ENCODE data around the gene CDC42.

Gene CDC42

DNA sequence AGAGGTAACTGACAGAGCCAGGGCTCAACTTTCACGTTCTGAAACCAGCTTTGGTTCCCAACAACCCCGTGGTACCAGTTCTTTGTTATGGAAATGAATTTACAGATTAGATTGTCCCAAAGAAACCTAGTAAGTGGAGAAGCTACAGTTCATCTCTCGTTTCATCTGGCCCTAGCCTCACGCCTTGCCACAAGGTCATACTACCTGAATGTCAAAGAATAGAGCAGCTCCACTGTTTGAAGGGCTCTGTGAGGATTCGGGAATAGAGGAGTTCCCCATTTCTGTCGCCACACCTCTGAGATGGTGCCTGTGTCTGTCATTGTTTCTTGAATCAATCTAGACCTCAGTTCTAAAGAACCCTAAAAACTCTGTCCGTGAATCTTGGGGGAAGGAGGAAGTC is 15.0 kb upstream of the CDC42 start:
- no peak for DNase-seq (ENCODE audit: low read depth)

DNA sequence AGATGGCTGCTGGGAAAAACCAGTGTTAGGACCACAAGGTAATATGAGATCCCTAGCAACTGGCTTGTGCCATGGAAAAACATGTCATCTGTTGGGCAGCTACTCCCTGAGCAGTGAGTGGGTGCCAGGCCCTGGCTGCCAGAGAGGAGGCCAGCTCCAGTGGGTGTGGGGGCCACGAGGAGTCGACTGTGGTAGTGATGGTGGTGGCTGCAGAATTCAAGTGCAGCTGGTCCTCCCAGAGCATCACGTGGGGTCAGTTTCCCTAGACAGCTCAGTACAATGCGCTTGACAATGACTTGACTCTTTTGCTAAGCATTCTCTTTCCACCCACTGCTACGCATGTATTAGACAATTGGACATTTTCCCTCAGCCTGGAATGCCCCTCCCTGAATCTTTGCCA is 14.5 kb upstream of the CDC42 start:
- DNase-seq (ENCODE audit: low read depth) = no peak

DNA sequence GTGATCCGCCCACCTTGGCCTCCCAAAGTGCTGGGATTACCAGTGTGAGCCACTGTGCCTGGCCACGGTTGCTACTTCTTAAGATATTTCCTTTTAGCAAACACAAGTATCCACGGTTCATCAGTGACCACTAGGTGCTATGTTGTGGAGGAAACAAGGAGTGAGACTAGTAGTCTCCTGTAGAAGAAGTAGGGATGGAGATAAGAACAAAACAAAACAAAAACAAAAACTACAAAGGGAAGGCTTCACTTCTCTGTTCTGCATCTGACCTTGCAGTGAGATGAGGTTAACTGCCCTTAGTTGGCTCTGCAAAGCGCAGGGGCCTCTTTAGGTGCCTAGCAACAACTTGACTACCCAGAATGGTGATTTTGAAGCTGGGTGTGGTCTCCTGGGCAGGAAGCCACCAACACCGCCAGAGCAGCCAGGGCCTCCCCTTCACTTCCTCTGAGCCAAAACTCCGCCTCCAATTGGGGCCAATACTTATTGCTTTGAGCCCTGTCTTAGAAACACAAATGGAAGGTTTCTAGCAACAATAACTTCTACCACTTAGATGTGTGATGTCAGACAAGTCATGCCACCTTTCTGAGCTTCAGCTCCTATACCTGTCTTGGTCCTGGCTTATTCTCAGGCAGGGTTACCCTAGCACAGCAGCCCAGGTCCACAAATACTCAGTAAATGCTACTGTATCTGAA is 12.8 kb upstream of the CDC42 start:
- peak; percentile 65 for DNase-seq (ENCODE audit: low read depth)

DNA sequence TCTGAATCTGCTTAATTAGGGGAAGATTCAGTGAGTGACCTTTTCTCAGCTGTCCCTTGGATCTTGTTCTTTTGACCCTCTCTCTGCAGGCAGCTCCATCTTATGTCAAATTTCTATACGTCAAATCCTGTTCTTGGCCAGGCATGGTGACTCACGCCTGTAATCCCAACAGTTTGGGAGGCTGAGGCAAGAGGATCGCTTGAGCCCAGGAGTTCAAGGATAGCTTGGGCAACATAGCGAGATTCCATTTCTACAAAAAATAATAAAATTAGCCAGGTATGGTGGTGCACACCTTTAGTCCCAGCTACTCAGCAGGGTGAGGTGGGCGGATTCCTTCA is 12.3 kb upstream of the CDC42 start:
- no peak for DNase-seq (ENCODE audit: low read depth)

DNA sequence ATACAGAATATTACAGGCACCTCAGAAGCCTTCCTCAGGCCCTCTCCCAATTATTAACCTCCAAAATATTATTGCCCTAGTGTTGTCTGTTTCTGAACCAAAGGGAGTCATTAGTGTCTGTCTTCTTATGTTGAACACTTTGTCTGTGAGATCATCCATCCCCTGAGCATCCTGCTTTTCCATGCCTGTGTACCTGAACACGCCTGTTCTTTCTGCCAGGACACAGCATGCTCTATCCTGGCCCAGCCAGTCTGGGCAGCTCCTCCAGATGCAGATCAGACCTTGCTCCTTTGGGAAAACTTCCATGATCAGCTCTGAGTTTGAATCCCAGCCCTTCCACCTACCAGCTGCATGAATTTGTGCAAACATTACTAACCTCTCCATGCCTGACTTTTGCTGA is 11.0 kb upstream of the CDC42 start:
- no peak for DNase-seq (ENCODE audit: low read depth)

DNA sequence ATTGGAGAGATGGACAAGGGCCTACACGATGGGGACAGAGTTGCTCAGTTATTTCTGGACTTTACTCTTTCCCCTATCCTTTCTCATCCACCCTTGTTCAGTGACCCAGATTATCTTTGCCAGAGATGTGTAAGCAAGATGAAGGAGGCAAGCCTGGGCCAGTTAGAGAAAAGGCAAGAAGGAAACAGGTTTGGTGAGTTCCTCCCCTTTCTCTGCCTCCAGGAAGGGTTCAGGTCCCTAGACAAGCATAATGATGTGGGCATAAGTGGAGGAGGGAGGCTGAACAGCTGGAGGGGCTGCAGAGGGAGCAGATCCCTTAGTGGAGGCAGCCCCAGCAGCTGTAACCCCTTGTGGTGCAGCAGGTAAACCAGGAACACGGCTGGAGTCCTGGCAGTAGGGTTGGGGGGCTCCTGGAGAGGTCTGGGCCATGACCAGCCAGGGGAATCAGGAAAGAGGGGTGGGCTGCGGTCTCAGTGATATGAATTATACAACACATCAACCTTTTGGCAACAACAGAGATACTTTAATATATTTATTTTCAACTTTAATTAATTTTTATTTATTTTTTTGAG is 9.2 kb upstream of the CDC42 start:
- DNase-seq (ENCODE audit: low read depth) = no peak

DNA sequence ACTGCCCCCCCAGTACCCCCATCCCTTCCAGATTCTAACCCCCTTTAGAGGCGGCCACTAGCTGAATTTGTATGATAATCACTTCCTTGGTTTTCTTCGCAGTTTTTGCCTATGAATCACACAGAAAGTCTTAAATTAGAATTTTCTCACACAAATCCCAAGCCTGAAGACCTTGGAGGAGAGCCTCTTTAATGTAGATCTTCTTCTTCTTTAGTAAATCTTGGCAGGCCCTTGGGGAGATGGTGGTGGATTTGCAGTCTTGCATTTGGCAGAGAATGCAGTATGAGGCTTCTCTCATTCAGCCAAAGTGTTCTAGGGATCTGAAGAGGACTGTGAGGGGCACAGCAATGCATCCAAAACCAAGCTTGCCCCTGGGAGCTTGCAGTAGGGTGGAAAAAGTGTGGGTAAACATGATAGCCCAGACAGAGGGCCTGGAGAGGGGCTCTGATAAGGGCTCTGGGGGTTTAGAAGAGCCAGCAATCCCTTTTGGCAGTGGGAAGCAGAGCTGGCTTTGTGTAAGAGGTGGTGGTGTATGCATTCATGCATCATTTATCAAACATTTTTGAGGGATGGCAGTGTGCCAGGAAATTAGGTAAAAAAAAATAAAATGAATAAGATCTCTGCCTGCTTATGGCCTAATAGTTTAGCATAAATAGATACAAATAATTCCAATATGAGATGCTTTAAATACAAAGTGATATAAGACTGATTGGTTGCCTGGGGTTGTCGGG is 7.7 kb upstream of the CDC42 start:
- no peak for DNase-seq (ENCODE audit: low read depth)

DNA sequence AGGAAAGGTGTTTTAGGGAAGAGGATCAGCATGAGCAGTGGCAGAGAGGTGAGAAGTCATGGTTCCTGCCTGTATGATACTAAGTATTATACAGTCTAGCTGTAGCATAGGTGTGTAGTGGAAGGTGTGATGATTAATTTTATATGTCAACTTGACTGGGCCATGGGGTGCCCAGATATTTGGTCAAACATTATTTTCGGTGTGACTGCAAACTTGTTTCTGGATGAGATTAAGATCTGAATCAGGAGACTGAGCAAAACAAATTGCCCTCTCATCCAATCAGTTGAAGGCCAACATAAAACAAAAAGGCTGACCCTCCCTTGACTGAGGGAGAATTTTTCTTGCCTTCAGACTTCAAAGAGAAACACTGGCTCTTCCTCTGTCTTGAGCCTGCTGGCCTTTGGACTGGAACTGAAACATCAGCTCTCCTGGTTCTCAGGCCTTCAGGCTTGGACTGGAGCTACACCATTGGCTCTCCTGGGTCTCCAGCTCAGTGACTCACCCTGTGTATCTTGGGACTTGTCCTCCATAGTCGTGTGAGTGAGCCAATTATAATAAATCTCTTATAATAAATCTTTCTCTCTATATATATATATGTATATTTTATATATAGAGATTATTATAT is 6.8 kb upstream of the CDC42 start:
- DNase-seq (ENCODE audit: low read depth) = no peak

DNA sequence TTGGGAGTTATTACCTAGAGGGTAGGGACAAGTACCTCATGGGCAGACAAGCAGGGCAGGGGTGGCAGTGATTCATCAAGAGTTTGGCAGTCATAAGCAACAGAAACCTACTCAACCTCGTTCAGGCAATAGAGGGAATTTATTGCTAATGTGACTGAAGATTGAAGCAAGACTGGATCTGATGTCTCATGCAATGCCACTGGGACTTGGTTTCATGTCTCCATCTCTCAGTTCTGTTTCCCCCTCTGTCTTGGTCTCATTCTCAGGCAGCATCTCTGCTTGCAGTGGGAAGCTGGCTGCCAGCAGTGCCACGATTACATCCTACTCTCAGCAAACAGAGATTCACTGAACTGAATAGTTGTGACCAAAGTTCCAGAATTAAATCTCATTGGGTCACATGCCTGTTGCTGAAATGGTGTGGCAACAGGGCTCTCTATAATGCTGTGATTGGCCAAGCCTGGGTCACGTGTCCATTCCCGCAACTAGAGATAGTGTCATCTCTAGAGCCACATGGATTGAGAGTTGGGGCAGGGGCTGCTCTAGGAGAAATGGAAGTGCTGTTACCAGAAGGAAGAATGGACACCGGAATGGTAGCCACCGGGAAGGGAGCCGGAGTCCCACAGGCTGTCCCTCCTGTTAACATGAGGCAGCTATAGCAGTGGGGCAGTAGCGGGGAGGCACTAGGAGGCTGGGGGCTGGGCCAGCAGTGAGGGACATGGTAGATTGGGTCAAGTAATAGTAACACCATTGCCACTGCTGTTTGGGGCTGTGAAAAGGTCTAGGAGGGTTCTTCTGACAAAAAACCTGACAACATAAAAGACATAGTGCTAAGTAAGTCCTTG is 3.9 kb upstream of the CDC42 start:
- DNase-seq (ENCODE audit: low read depth) = no peak

DNA sequence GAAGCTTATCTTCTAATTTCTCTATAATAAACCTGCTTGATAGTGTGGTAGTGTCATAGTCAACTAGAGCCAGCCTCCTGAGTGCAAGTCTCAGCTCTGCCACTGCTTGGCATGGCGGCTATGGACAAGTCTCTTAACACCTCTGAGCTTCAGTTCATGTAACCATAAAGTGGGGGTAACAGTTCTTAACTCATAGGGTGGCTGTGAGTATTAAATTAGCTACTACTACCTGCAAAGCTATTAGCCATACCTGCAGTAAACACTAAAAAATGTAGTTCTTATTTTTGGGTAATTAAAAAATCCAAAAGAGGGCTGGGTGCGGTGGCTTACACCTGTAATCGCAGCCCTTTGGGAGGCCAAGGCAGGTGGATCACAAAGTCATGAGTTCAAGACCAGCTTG is 2.2 kb upstream of the CDC42 start:
- DNase-seq (ENCODE audit: low read depth) = no peak

DNA sequence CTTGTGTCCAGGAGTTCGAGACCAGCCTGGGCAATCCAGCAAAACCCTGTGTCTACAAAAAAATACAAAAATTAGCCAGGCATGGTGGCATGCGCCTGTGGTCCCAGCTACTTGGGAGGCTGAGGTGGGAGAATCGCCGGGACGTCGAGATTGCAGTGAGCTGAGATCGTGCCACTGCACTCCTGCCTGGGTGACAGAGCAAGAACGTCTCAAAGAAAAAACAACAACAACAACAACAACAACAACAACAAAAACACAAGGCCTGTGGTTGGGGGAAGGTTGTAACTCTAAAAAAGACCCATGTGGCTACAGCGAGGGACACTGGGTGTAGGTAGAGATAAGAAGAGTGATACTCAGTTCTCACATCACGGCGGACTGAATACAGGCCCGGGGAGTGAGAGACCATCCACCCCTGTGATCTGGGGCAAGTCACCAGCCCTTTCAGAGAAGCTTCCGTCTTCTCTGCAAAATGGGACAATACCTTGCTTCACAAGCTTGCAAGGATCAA is 848 bp upstream of the CDC42 start:
- DNase-seq (ENCODE audit: low read depth) = no peak

DNA sequence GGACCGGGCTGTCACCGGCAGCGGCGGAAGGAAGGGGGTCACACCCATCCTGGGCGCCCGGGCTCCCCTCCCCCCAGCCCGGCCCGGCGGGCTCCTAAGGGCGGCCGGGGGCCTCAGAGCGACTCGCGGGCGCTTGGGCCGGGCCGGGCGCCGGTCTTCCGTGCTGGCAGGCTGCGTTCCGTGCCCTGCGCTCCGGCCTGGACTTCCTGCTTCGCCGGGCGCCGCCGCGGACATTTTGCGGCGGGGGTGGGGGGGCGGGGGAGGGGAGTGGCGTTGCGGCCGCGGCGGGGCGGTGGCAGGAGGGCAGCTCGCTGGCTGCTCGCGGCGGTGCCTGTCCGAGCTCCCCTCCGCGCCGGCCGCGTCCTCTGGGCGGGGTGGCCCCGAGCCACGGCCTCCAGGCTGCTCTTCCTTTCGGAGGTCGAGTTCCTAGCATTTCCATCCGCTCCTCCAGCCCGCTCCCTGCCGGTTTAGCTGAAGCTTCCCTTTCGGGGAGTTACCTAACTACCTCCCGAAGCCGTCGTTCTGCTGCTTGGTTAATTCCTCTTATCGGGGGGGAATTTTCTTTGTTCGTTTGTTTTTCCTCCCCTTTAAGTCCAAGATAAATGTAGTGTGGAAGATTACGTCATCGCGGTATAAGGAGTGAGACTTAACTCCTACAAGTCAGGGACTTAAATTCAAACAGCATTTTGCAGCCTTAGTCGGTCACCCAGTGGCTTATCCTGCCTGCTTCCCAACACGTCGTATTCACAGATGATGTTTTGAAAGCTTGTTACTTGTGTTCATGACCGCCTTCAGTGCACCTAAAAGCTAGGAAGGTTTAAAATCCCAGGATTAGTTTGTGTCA is 730 bp downstream of the CDC42 start:
- DNase-seq (ENCODE audit: low read depth) = peak; percentile 39

DNA sequence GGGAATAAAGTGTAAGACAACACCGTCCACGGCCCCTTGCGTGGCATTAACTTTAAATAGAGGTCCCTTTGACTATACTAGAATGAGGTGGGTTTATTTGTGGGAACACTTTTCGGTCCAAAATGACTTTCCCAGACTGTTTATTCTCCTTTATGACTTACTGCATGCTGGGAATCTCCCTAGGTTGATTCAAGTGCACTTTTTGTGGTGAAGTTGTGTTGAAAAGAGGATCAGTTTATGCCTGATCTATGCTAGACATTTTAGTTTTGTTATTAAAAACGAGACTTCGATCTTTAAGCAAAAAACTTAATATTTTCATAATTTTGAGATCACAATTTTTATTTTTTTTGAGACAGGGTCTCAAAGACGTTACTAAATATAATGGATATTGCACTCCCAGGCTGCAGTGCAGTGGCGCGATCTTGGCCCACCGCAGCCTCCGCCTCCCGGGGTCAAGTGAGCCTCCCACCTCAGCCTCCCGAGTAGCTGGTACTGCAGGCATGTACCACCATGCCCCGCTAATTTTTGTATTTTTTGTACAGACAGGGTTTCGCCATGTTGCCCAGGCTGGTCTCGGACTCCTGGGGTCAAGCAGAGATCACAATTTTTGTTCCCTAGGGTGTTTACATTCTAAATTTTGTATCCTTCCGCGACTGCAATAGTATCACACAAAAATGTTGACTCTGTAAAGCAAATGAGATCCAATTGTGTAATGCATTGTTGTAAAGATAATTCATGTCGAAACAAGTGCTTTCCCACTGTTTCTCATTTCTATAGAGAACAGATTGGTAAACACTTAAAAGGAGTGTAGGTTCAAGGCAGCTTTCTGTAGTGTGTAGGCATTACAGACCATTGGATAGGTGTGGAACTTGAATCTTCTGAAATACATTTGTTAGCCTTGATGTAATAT is 1.6 kb downstream of the CDC42 start:
- DNase-seq (ENCODE audit: low read depth) = no peak

DNA sequence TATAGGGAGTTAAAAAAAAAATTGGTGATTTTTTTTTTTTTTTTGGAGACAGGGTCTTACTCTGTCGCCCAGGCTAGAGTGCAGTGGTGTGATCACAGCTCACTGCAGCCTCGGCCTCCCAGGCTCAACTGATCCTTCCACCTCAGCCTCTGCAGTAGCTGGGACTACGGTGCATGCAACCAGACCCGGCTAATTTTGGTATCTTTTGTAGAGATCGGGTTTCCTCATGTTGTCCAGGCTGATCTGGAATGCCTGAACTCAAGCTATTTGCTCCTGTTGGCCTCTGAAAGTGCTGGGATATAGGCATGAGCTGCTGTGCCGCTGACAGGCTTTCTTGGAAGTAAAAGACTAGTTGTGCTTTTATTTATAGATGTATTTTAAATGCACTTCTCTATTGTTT is 3.0 kb downstream of the CDC42 start:
- DNase-seq (ENCODE audit: low read depth) = no peak

DNA sequence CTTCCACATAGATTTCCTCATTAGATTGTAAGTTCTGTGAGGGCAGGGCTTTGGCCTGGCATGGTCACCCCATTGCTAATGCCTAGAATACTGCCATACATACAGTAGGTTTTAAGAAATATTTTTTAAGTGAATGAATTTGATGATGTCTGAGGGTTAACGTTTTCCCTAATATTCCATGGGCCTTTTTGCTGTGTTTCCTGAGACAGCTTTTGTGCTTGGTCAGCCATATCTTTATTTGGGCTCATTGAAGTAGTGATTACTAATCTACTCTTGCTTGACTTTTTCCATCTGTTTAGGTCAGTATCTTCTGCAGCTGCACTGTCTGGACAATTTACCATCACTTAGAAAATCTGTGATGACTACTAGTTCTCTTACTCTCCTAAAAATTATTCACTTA is 3.5 kb downstream of the CDC42 start:
- no peak for DNase-seq (ENCODE audit: low read depth)

DNA sequence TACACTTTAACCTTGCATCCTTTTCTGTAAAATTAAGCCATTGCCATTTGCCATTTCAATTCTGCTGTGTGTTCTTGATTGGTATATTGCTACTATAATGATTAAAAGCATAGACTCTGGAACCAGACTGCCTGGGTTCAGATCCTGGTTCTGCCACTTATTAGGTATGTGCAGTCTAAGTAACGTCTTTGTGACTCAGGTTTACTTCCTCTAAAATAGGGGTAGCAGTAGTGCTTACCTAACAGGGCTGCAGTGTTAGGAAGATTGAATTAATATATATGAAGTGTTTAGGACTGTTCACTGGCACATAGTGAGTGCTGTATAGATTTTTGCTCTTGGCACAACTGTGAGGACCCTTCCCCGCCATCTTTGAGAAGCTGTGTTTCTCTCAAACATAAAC is 4.4 kb downstream of the CDC42 start:
- no peak for DNase-seq (ENCODE audit: low read depth)

DNA sequence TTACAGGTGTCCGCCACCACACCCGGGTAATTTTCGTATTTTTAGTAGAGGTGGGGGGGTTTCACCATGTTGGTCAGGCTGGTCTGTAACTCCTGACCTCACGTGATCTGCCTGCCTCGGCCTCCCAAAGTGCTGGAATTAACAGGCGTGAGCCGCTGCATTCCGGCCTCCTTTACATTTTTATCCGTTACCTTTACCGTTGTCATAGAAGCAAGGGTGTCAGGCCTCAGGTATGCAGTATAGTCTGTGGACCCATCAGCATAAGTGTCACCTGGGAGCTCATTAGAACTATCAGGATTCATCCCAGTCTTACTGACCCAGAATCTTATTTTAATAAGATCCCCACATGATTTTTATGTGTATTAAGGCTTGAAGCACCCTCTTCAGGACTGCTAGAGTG is 5.4 kb downstream of the CDC42 start:
- no peak for DNase-seq (ENCODE audit: low read depth)

DNA sequence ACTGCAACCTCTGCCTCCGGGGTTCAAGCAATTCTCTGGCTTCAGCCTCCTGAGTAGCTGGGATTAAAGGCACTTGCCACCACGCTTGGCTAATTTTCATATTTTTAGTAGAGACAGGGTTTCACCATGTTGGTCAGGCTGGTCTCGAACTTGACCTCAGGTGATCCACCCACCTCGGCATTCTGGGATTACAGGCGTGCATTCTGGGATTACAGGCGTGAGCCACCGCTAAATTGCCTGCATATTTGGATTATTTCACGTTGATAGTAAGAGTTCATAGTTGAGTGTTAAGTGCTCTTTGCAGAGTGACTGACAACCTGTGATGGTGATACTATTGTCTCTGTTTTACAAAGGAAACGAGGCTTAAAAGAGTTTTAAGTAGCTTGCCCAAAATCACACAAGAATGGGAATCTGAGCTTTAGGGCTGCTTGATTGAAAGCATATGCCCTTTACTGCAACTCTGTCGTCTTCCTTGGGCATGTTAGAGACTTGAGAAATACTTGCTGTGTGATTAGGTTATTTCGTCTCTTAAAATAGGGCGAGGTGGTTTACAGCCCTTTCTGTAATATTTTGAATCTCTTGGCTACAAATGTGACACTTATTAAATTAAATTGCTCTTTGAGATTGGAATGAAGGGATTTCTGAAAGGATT is 12.4 kb downstream of the CDC42 start:
- no peak for DNase-seq (ENCODE audit: low read depth)

DNA sequence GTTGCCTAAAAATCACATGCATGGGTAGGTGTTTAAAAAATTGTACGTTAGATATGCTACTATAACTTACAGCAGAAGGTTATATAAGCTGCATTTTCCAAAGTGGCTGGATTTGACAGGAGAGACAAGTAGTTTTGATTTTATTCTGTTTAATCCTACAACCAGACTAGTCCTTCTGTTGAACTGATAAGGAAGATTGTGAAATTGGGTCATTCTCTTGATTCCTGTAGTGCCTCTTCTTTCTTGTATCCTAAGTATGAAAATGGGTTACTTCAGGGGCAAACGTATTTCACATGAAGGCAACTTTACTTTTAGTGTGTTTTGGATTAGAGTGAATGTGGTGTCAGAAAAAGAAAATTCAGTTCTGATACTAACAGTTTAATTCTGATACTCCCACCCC is 19.0 kb downstream of the CDC42 start:
- no peak for DNase-seq (ENCODE audit: low read depth)

DNA sequence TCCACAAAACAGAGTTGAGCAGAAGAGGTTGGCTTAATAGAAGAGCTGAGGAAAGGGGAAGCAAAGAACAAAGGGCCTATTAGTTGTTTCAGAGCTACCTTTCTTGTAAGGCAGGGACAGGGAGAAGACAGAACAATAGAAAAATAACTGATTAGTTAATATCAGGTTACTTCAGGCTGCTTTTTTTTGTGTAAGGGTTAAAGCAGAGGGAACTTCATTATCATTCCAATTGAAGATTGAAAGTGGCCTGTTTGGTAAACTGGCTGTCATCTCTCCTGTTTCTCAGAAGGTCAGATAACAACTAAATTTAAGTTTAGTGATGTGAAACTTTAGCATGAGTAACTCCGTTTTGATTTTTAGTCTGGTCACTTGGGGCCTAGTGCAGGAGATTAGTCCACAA is 22.3 kb downstream of the CDC42 start:
- DNase-seq (ENCODE audit: low read depth) = no peak
